Measurements from ENCODE around the gene DNAH1.

- TF ChIP-seq, protein P1, sequence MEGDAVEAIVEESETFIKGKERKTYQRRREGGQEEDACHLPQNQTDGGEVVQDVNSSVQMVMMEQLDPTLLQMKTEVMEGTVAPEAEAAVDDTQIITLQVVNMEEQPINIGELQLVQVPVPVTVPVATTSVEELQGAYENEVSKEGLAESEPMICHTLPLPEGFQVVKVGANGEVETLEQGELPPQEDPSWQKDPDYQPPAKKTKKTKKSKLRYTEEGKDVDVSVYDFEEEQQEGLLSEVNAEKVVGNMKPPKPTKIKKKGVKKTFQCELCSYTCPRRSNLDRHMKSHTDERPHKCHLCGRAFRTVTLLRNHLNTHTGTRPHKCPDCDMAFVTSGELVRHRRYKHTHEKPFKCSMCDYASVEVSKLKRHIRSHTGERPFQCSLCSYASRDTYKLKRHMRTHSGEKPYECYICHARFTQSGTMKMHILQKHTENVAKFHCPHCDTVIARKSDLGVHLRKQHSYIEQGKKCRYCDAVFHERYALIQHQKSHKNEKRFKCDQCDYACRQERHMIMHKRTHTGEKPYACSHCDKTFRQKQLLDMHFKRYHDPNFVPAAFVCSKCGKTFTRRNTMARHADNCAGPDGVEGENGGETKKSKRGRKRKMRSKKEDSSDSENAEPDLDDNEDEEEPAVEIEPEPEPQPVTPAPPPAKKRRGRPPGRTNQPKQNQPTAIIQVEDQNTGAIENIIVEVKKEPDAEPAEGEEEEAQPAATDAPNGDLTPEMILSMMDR (IDR thresholded peaks at IDR 0.05), result no peak
- no peak for TF ChIP-seq POLR2A (IDR thresholded peaks at IDR 0.05)
These were observed 121.9 kb downstream of the DNAH1 start for GRCh38 chr3:52438104-52438376.

Data from Peyer's patch (tissue), 4 donors.